H9 (cell line): ENCODE results near the gene KRTAP9-3. TPM values are rescaled to one million over a fixed set of nuclear protein-coding genes. Genes with fewer than 3 reads are reported as not detected.

ENCODE experiments used
- DNase-seq: peaks from one replicate; pipeline ENCODE4 v3.0.0-alpha.2; 2017
- H2AFZ ChIP-seq: one replicate; pipeline ENCODE4 v1.6.1; 2013; ENCODE audit warnings: mild to moderate bottlenecking, low read length, control low read depth, moderate library complexity
- H2AK5ac ChIP-seq: 2 replicates; pipeline ENCODE4 v1.6.1; 2013; ENCODE audit warnings: low read length, control low read depth, mixed read lengths; ENCODE audit not compliant: insufficient read length
- H2BK120ac ChIP-seq: one replicate; pipeline ENCODE4 v1.6.1; 2013; ENCODE audit warnings: low read depth, mild to moderate bottlenecking, low read length, control low read depth, inconsistent platforms; ENCODE audit not compliant: poor library complexity, severe bottlenecking
- H2BK12ac ChIP-seq: 2 replicates; pipeline ENCODE4 v1.6.1; 2013; ENCODE audit warnings: low read length, control low read depth, mixed read lengths, low read depth; ENCODE audit not compliant: insufficient read length
- H2BK15ac ChIP-seq: 2 replicates; pipeline ENCODE4 v1.6.1; 2013; ENCODE audit warnings: low read depth, low read length, control low read depth
- H2BK20ac ChIP-seq: one replicate; pipeline ENCODE4 v1.6.1; 2013; ENCODE audit warnings: low read depth, mild to moderate bottlenecking, low read length, control low read depth, inconsistent platforms; ENCODE audit not compliant: poor library complexity, severe bottlenecking
- H2BK5ac ChIP-seq: 2 replicates; pipeline ENCODE4 v1.6.1; 2013; ENCODE audit warnings: low read length, control low read depth, mixed read lengths; ENCODE audit not compliant: insufficient read length
- H3K14ac ChIP-seq: 2 replicates; pipeline ENCODE4 v1.6.1; 2013; ENCODE audit warnings: low read length, control low read depth; ENCODE audit not compliant: insufficient read depth
- H3K18ac ChIP-seq: 2 replicates; pipeline ENCODE4 v1.6.1; 2013; ENCODE audit warnings: low read depth, mild to moderate bottlenecking, mixed read lengths, low read length, control low read depth; ENCODE audit not compliant: insufficient read length
- H3K23ac ChIP-seq: 2 replicates; pipeline ENCODE4 v1.6.1; 2013; ENCODE audit warnings: low read length, control low read depth, mixed read lengths, low read depth; ENCODE audit not compliant: insufficient read length
- H3K23me2 ChIP-seq: 2 replicates; pipeline ENCODE4 v1.6.1; 2013; ENCODE audit warnings: low read depth, mild to moderate bottlenecking, mixed read lengths, low read length, control low read depth; ENCODE audit not compliant: insufficient read length, poor library complexity, severe bottlenecking
- H3K27ac ChIP-seq: 2 replicates; pipeline ENCODE4 v1.5.1; 2013; ENCODE audit warnings: low read length, control low read depth, mixed read lengths, low read depth; ENCODE audit not compliant: insufficient read length
- H3K27me3 ChIP-seq: 2 replicates; pipeline ENCODE4 v1.6.1; 2013; ENCODE audit warnings: low read length, control low read depth, inconsistent platforms; ENCODE audit not compliant: insufficient read depth
- H3K4ac ChIP-seq: 2 replicates; pipeline ENCODE4 v1.6.1; 2013; ENCODE audit warnings: low read depth, mild to moderate bottlenecking, control low read depth, inconsistent platforms, low read length, moderate library complexity
- H3K4me1 ChIP-seq: 2 replicates; pipeline ENCODE4 v1.6.1; 2013; ENCODE audit warnings: low read length, control low read depth, inconsistent platforms; ENCODE audit not compliant: insufficient read depth
- H3K4me2 ChIP-seq: 2 replicates; pipeline ENCODE4 v1.6.1; 2013; ENCODE audit warnings: low read length, control low read depth, mixed read lengths; ENCODE audit not compliant: insufficient read length, insufficient read depth
- H3K56ac ChIP-seq: 2 replicates; pipeline ENCODE4 v1.6.1; 2013; ENCODE audit warnings: low read depth, mild to moderate bottlenecking, mixed read lengths, low read length, control low read depth; ENCODE audit not compliant: insufficient read length
- H3K79me1 ChIP-seq: 2 replicates; pipeline ENCODE4 v1.6.1; 2013; ENCODE audit warnings: low read depth, mild to moderate bottlenecking, moderate library complexity, low read length, control low read depth, inconsistent platforms; ENCODE audit not compliant: insufficient read depth, poor library complexity, severe bottlenecking
- H3K79me2 ChIP-seq: 2 replicates; pipeline ENCODE4 v1.6.1; 2013; ENCODE audit warnings: low read length, control low read depth, inconsistent platforms; ENCODE audit not compliant: insufficient read depth
- H3K9ac ChIP-seq: 2 replicates; pipeline ENCODE4 v1.6.1; 2013; ENCODE audit warnings: low read length, control low read depth, mixed read lengths; ENCODE audit not compliant: insufficient read length; ENCODE audit errors: extremely low read depth
- H3K9me3 ChIP-seq: one replicate; pipeline ENCODE4 v1.6.1; 2013; ENCODE audit warnings: low read depth, low read length, inconsistent platforms; ENCODE audit not compliant: control insufficient read depth
- H3T11ph ChIP-seq: one replicate; pipeline ENCODE4 v1.6.1; 2013; ENCODE audit warnings: mild to moderate bottlenecking, low read length, control low read depth, inconsistent platforms
- H4K20me1 ChIP-seq: one replicate; pipeline ENCODE4 v1.6.1; 2013; ENCODE audit not compliant: control insufficient read depth, insufficient read length, insufficient read depth
- H4K5ac ChIP-seq: 2 replicates; pipeline ENCODE4 v1.6.1; 2013; ENCODE audit warnings: low read depth, mild to moderate bottlenecking, mixed read lengths, low read length, control low read depth; ENCODE audit not compliant: insufficient read length
- H4K8ac ChIP-seq: replicated peaks from 2 replicates; pipeline ENCODE4 v1.6.1; 2013; ENCODE audit warnings: low read length, control low read depth, mixed read lengths, low read depth; ENCODE audit not compliant: insufficient read length
- H4K91ac ChIP-seq: 2 replicates; pipeline ENCODE4 v1.6.1; 2013; ENCODE audit warnings: low read depth, mild to moderate bottlenecking, moderate library complexity, mixed read lengths, low read length, control low read depth; ENCODE audit not compliant: insufficient read length
- H3K27ac Mint-ChIP-seq, 3 experiments: 2 replicates in 2 of 3; 3 replicates in 1 of 3; pipeline ENCODE4 v1.8.0; 2020 to 2021; ENCODE audit warnings: mixed read lengths in 3 of 3, mild to moderate bottlenecking in 1 of 3, moderate library complexity in 1 of 3
- H3K27me3 Mint-ChIP-seq: 2 replicates; pipeline ENCODE4 v1.8.0; 2021; ENCODE audit warnings: low read depth, mild to moderate bottlenecking, moderate library complexity, mixed read lengths
- H3K36me3 Mint-ChIP-seq, 3 experiments: 2 replicates in 2 of 3; 3 replicates in 1 of 3; pipeline ENCODE4 v1.8.0; 2020 to 2021; ENCODE audit warnings: low read depth in 3 of 3, mixed read lengths in 3 of 3; ENCODE audit not compliant: insufficient read depth in 1 of 3
- H3K4me1 Mint-ChIP-seq, 2 experiments: 2 replicates each; pipeline ENCODE4 v1.8.0; 2020; ENCODE audit warnings: mixed read lengths in 2 of 2
- H3K4me3 Mint-ChIP-seq, 2 experiments: 2 replicates in 1 of 2; 3 replicates in 1 of 2; pipeline ENCODE4 v1.8.0; 2020 to 2021; ENCODE audit warnings: mild to moderate bottlenecking in 2 of 2, mixed read lengths in 2 of 2, moderate library complexity in 1 of 2
- H3K9me3 Mint-ChIP-seq, 2 experiments: 2 replicates in 1 of 2; 3 replicates in 1 of 2; pipeline ENCODE4 v1.8.0; 2020; ENCODE audit warnings: mild to moderate bottlenecking in 2 of 2, mixed read lengths in 2 of 2, moderate library complexity in 1 of 2
- CTCF ChIP-seq: fragments of 200-600 bp; sonication (generic); conservative IDR thresholded peaks from 3 replicates; pipeline ENCODE4 v1.8.0; 2021; ENCODE audit warnings: antibody characterized with exemption, mild to moderate bottlenecking
- WGBS: extraction: QIAGEN DNeasy Blood & Tissue Kit; methylation state at CpG from one replicate; pipeline ENCODE4 v1.1.7; 2013; ENCODE audit warnings: missing lambda C conversion rate, low lambda C conversion rate, mixed read lengths; ENCODE audit not compliant: insufficient read length; ENCODE audit errors: extremely low coverage; 5-methylcytosine and 5-hydroxymethylcytosine counted together
- total RNA-seq: library from RNA; stranded (reverse); gene quantifications from 2 replicates; pipeline ENCODE4 v1.2.1, GENCODE V29; 2021

The KRTAP9-3 gene
- total RNA-seq, 1 experiment from 2014 or later, result not detected

GRCh38 chr17:41256291-41256685 lies 24.0 kb downstream of the KRTAP9-3 start:
- Mint-ChIP-seq H3K27me3 (peaks cover 16% of the 10 kb centered on the region), H3K9me3 (no peaks in the 10 kb centered on the region; a peak in 1 of 5 replicates), H3K4me1 (peaks cover 4 to 6% of the 10 kb centered on the region in 2 experiments), H3K4me3 (no peak overlapping the region), H3K36me3 (no peaks in the 10 kb centered on the region), H3K27ac (no peak overlapping the region)
- WGBS, result no CpG with 5 or more reads among the region's 1 CpG
- Histone ChIP-seq H3K79me2 (no peaks in the 10 kb centered on the region), H3K9ac (no peak overlapping the region), H3K4me1 (no peaks in the 10 kb centered on the region), H2BK12ac (no peak overlapping the region), H3K56ac (no peak overlapping the region), H3K23me2 (no peaks in the 10 kb centered on the region), H3K79me1 (no peaks in the 10 kb centered on the region), H4K20me1 (no peaks in the 10 kb centered on the region), H3K23ac (no peak overlapping the region), H3T11ph (no peak overlapping the region), H3K4me2 (no peak overlapping the region), H3K14ac (no peak overlapping the region), H3K9me3 (no peaks in the 10 kb centered on the region), H2AK5ac (no peak overlapping the region), H2AFZ (no peak overlapping the region), H2BK120ac (no peak overlapping the region), H4K8ac (no peak overlapping the region), H3K18ac (no peak overlapping the region), H3K27me3 (no peaks in the 10 kb centered on the region), H2BK20ac (no peak overlapping the region), H2BK15ac (no peak overlapping the region), H3K4ac (no peak overlapping the region), H4K5ac (no peak overlapping the region), H2BK5ac (no peak overlapping the region), H4K91ac (no peak overlapping the region), H3K27ac (no peak overlapping the region)
- DNase-seq, result no peak
- no peak for TF ChIP-seq CTCF
